Esophagus (tissue), 2 donors: ENCODE results near the gene KRT31. TPM values are rescaled to one million over a fixed set of nuclear protein-coding genes. Genes with fewer than 3 reads are reported as not detected.
"Not testable (repeated sequence)": the region's sequence is repeated elsewhere in the genome, so short reads cannot be mapped to it uniquely, and the experiment has no call there.

Experiments
- H3K27ac ChIP-seq, 2 donors: one replicate each; pipeline ENCODE4 v1.5.1; 2013; ENCODE audit warnings: low read depth in 2 of 2, mild to moderate bottlenecking in 2 of 2, inconsistent platforms in 1 of 2, low read length in 1 of 2, moderate library complexity in 1 of 2
- H3K27me3 ChIP-seq, 2 donors: one replicate each; pipeline ENCODE4 v1.6.1; 2013; ENCODE audit warnings: low read length in 2 of 2, control low read depth in 1 of 2, mild to moderate bottlenecking in 1 of 2; ENCODE audit not compliant: insufficient read depth in 2 of 2, control insufficient read depth in 1 of 2
- H3K36me3 ChIP-seq, 2 donors: one replicate each; pipeline ENCODE4 v1.6.1; 2013; ENCODE audit warnings: low read length in 1 of 2; ENCODE audit not compliant: control insufficient read depth in 2 of 2, insufficient read depth in 2 of 2
- H3K4me1 ChIP-seq, 2 donors: one replicate each; pipeline ENCODE4 v1.6.1; 2013; ENCODE audit warnings: low read length in 1 of 2; ENCODE audit not compliant: control insufficient read depth in 2 of 2, insufficient read depth in 2 of 2
- H3K4me3 ChIP-seq, 2 donors: one replicate each; pipeline ENCODE4 v1.5.1; 2013; ENCODE audit warnings: low read length in 2 of 2, mild to moderate bottlenecking in 2 of 2, low read depth in 1 of 2, moderate library complexity in 1 of 2
- H3K9me3 ChIP-seq, 2 donors: one replicate each; pipeline ENCODE4 v1.6.1; 2013; ENCODE audit warnings: mild to moderate bottlenecking in 2 of 2, low read depth in 1 of 2, low read length in 1 of 2, moderate library complexity in 1 of 2; ENCODE audit not compliant: control insufficient read depth in 2 of 2, insufficient read depth in 1 of 2
- WGBS, 2 donors: extraction: QIAGEN DNeasy Blood & Tissue Kit; methylation state at CpG; one replicate each; pipeline ENCODE4 v1.1.7; 2013; 5-methylcytosine and 5-hydroxymethylcytosine counted together
- polyA plus RNA-seq, 2 donors: library from polyadenylated mRNA; stranded (reverse); fragments of 200-250 nt; gene quantifications; one replicate each; pipeline ENCODE4 v1.2.3, GENCODE V29; 2013
- donor health status: healthy with polysubstance abuse.
- donor health status: Bipolar disorder and iron deficiency.

KRT31 gene
- polyA plus RNA-seq, 2 donors = 3.8 to 16.7 TPM

DNA sequence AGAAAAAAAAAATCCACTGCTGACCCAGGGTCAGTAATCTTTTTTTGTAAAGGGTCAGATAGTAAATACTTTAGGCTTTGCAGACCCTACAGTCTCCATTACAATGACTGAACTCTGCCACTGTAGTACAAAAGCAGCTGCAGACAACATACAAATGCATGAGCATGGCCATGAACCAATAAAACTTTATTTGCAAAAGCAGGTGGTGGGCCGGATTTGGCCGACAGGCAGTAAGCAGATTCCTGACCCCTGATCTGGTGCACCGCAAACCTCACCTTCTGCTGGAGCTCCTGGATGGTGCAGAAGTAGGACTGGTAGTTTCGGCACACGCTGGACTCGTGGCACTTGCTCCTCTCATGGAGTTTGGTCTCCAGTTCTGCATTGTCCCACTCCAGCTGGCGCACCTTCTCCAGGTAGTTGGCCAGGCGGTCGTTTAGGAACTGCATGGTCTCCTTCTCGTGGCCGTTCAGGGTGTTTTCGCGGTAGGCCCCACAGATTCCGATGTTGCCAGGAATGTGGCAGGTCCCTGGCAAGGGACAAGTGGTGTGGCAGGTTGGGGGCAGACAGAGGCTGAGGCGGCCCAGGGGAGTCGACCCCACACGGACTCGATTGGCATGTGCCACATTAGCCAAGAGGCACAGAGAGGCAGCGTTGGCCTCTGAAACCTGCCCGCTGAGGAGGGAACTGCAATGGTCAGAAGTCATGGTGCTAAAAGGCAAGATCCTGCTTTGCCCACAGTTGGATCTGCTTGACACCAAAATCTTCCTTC lies 13.8 kb upstream of the KRT31 start:
- no peaks in the 10 kb centered on the region for H3K27me3 ChIP-seq
- no peaks in the 10 kb centered on the region for H3K9me3 ChIP-seq
- H3K4me1 ChIP-seq = no peaks in the 10 kb centered on the region
- WGBS, 2 donors = 94 to 96% methylated on average over 20 of the region's 20 CpGs
- H3K27ac ChIP-seq = no peak overlapping the region
- H3K36me3 ChIP-seq = no peaks in the 10 kb centered on the region
- H3K4me3 ChIP-seq = no peak overlapping the region

DNA sequence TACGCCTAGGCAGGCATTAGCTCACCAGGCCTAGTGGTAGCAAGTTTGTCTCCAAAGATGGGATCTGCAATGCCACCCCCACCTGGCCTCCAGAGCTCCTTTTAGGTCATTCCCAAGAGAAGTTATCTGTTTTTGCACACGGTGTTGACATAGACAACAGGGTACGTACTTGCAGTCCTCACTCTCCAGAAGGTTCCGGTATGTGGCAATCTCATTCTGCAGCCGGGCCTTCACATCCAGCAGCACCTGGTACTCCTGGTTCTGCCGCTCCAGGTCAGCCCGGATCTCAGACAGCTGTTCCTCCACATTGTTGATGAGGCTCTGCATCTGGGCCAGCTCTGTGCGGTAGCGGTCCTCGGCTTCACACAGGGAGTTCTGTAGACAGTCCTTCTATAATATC lies 9.8 kb upstream of the KRT31 start:
- WGBS, 2 donors = 93 to 97% methylated on average over 10 of the region's 10 CpGs
- Histone ChIP-seq H3K4me1 (peaks cover 5% of the 10 kb centered on the region in 2 donors), H3K27ac (no peak overlapping the region), H3K9me3 (no peaks in the 10 kb centered on the region), H3K36me3 (no peaks in the 10 kb centered on the region), H3K27me3 (no peaks in the 10 kb centered on the region), H3K4me3 (no peak overlapping the region)

DNA sequence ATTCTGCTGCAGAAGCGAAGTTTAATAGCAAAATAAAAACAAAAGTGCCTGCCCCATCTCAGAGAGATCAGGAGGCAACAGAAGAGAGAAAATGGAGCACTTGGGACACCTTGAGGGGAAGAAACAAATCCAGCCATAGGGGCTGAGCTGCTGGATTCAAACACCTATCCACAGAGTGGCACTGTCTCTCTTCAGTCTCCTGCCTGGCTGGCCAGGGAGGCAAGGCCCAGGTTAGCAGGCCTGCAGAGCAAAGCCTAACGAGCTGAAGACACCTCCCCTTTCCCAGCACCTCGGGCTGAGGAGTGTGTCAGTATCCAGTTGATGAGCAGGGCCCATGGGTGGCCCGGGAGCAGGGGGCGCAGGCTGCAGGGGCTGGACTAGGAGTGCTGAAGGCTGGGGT lies 8.8 kb upstream of the KRT31 start:
- Histone ChIP-seq H3K27me3 (no peaks in the 10 kb centered on the region), H3K27ac (no peak overlapping the region), H3K4me1 (peaks cover 5% of the 10 kb centered on the region in 2 donors), H3K9me3 (no peaks in the 10 kb centered on the region), H3K36me3 (no peaks in the 10 kb centered on the region), H3K4me3 (no peak overlapping the region)
- WGBS, 2 donors = 39 to 49% methylated on average over 5 of the region's 5 CpGs

DNA sequence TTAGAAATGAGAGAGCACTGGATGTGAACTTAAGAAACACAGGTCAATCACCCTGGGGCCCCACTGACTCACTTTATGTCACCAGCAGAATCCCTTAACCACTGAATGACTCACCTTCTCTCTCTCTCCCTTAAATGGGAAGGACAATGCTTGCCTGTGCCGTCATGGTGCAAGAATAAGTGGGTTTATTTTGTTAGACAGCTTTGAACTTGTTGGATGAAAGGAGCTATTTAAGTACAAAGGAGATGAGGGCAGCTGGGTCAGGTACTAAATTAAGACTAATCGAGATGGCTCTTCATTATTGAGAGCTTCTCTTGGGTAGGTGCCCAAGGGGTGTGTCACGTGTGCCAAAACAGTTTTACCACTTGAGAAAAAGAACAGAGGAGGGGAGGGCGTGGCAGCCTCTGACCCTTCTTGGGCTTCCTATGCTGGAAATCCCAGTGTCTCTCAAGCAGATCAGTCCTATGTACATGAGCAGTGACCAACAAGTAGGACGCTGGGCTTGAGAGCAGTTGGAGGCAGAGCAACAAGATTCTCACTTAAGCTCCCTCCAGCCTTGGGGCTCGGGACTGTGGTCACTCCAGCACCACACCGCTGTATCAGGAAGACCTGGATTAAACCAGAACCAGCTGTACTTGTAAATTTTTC lies 6.7 kb upstream of the KRT31 start:
- Histone ChIP-seq H3K9me3 (no peaks in the 10 kb centered on the region), H3K4me1 (peaks cover 5% of the 10 kb centered on the region in 2 donors), H3K27ac (peak overlapping the region; percentile 78 to 88), H3K4me3 (no peak overlapping the region), H3K27me3 (no peaks in the 10 kb centered on the region), H3K36me3 (no peaks in the 10 kb centered on the region)
- 28 to 46% methylated on average over 7 of the region's 7 CpGs for WGBS, 2 donors

DNA sequence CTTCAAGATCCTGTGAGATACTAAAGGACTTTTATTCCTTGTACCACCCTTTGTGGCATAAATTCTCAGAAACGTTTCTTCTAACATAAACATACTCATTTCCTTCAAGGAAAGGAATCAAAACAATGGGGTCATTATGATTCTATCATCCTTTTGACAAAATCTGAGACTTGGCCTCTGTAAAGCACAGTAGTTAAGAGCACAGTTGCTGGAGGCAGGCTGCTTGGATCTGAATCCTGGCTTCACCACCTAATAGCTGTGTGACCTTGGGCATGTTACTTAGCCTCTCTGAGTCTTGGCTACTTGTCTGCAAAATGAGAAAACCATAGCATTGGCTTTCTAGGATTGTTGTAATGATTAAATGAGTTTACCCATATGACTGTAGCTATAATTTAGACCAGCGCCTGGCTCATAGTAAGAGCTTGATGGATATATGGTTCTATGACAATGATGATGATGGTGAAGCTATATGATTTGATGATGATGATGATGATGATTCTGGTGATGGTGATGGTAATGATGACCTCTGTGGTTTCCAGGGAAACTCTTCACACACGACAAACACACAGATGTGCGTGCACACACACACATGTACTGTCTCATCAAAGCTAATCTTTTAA lies 6.1 kb upstream of the KRT31 start:
- H3K4me1 ChIP-seq = peaks cover 5% of the 10 kb centered on the region in 2 donors
- no peaks in the 10 kb centered on the region for H3K27me3 ChIP-seq
- 40 to 59% methylated on average over 4 of the region's 4 CpGs for WGBS, 2 donors
- H3K9me3 ChIP-seq = no peaks in the 10 kb centered on the region
- H3K4me3 ChIP-seq = no peak overlapping the region
- H3K27ac ChIP-seq = peak overlapping the region in 1 of 2 donors; percentile 57
- no peaks in the 10 kb centered on the region for H3K36me3 ChIP-seq

DNA sequence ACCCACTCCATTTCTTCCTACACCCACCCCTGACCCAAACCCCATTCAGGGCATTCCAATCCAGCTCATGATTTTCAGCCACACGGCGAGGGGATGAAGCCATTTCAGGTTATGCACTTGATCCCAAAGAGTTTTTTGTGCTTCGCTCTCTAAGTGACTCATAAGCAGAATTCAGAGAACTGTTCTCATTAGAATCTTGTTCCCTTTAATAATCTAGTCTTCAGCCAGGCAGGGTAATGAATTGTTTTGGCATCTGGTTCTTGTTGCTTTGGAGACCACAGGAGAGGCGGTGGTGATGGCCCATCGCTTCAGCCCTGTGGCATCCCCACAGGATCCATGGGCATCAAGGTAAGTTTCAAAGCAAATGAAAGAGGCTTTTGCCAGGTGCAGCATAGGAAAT lies 4.8 kb upstream of the KRT31 start:
- peak overlapping the region; percentile 18 to 72 for H3K27ac ChIP-seq

DNA sequence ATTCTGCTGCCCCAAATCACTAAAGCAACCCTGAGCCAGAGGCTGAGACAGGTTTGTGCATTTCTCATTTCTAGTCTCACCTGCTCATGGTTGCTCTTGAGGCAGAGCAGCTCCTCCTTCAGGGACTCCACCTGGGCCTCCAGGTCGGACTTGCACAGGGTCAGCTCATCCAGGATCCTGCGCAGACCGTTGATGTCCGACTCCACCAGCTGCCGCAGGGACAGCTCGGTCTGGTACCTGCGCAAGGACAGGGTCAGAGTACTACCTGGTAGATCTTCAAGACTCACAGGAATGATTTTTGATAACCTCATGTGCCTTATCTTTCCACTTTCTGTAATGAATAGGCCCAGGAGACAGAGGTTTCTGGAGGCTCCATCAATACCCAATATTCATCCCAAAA lies 1.1 kb downstream of the KRT31 start:
- H3K4me3 ChIP-seq = no peak overlapping the region
- 88 to 93% methylated on average over 7 of the region's 7 CpGs for WGBS, 2 donors
- H3K27ac ChIP-seq = no peak overlapping the region

More for the DNA sequence above, 4.8 kb upstream of the KRT31 start:
- Histone ChIP-seq H3K4me3 (no peak overlapping the region), H3K36me3 (no peaks in the 10 kb centered on the region), H3K27me3 (no peaks in the 10 kb centered on the region), H3K9me3 (no peaks in the 10 kb centered on the region), H3K4me1 (peaks cover 5% of the 10 kb centered on the region in 2 donors)
- WGBS, 2 donors = 45 to 59% methylated on average over 5 of the region's 5 CpGs

DNA sequence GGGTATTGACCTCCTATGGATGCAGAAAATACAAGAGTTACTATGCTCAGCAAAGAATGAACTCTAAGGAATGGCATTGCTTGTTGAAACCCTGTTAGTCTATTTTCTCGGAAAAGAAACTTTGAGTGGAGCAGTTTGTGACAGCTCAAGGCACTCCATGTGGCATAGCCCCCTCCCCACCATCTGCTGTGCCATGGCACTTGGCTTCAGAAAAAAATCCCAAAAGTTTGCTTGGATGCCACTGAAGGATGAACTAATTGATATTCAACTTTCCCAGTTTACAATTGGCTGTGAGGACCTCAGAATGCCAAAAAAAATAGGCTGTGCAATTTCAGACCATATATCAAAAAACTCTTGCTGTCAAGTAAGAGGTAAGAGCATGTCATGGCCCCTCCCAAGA lies 1.8 kb downstream of the KRT31 start:
- Histone ChIP-seq H3K4me1 (peaks cover 2 to 16% of the 10 kb centered on the region in 2 donors), H3K9me3 (no peaks in the 10 kb centered on the region), H3K27me3 (no peaks in the 10 kb centered on the region), H3K36me3 (no peaks in the 10 kb centered on the region), H3K27ac (peak overlapping the region; percentile 44 to 66), H3K4me3 (no peak overlapping the region)
- WGBS, 2 donors = 88 to 95% methylated on average over 1 of the region's 1 CpG

More for the DNA sequence above, 1.1 kb downstream of the KRT31 start:
- no peaks in the 10 kb centered on the region for H3K36me3 ChIP-seq
- no peaks in the 10 kb centered on the region for H3K9me3 ChIP-seq
- H3K27me3 ChIP-seq = no peaks in the 10 kb centered on the region
- H3K4me1 ChIP-seq = peaks cover 2 to 16% of the 10 kb centered on the region in 2 donors

DNA sequence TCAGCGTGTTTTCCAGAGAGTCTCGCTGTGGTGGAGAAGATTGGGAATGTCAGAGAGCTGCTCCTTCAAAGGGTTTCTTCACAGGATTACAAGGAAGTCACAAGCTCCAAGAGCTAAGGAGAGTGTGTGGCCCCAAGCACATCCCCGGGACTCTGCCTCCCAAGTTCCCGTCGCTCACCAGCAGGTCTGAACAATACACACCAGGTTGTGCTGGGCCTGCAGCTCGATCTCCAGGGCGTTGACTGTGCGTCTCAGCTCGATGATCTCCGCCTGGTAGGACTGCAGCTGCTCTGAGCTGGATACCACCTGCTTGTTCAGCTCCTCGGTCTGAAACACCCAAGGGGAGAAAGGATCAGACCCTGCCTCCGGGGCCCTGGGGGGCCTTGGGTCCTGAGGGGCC lies 2.4 kb downstream of the KRT31 start:
- H3K36me3 ChIP-seq, H3K9me3 ChIP-seq, H3K27me3 ChIP-seq, H3K4me3 ChIP-seq: not testable (repeated sequence)
- H3K27ac ChIP-seq = peak overlapping the region; percentile 44 to 66
- peaks cover 2 to 16% of the 10 kb centered on the region in 2 donors for H3K4me1 ChIP-seq
- WGBS, 2 donors = 51 to 74% methylated on average over 12 of the region's 12 CpGs
